HEK293 (cell line): ENCODE measurements around the gene IQCE.

Experiments
- CTCF ChIP-seq: fragments of 450-650 bp; formaldehyde crosslinking; IDR thresholded peaks from 2 replicates; pipeline ENCODE4 v1.5.1; 2016; ENCODE audit warnings: missing biosample characterization, missing genetic modification characterization
- GLIS2 ChIP-seq: fragments of 450-650 bp; formaldehyde crosslinking; IDR thresholded peaks from 2 replicates; pipeline ENCODE4 v1.5.1; 2016; ENCODE audit warnings: missing biosample characterization, missing genetic modification characterization
- KLF9 ChIP-seq: fragments of 450-650 bp; formaldehyde crosslinking; IDR thresholded peaks from 2 replicates; pipeline ENCODE4 v1.5.1; 2016; ENCODE audit warnings: missing biosample characterization, missing genetic modification characterization, low read depth
- PRDM6 ChIP-seq: fragments of 450-650 bp; formaldehyde crosslinking; IDR thresholded peaks from 2 replicates; pipeline ENCODE4 v1.5.1; 2017; ENCODE audit warnings: missing biosample characterization, missing genetic modification characterization
- ZFHX2 ChIP-seq: fragments of 450-650 bp; formaldehyde crosslinking; conservative IDR thresholded peaks from 2 replicates; pipeline ENCODE4 v1.5.1; 2016; ENCODE audit warnings: missing biosample characterization, missing genetic modification characterization
- ZFP3 ChIP-seq: fragments of 450-650 bp; formaldehyde crosslinking; IDR thresholded peaks from 2 replicates; pipeline ENCODE4 v1.5.1; 2016; ENCODE audit warnings: low read depth, missing biosample characterization, missing genetic modification characterization
- ZNF16 ChIP-seq: fragments of 450-650 bp; formaldehyde crosslinking; IDR thresholded peaks from 2 replicates; pipeline ENCODE4 v1.5.1; 2016; ENCODE audit warnings: low read depth, missing biosample characterization, missing genetic modification characterization
- ZNF501 ChIP-seq: fragments of 450-650 bp; formaldehyde crosslinking; IDR thresholded peaks from 2 replicates; pipeline ENCODE4 v1.5.1; 2016; ENCODE audit warnings: missing biosample characterization, missing genetic modification characterization
- ZNF670 ChIP-seq: fragments of 450-650 bp; formaldehyde crosslinking; IDR thresholded peaks from 2 replicates; pipeline ENCODE4 v1.5.1; 2016; ENCODE audit warnings: missing biosample characterization, missing genetic modification characterization, low read depth
- ZNF747 ChIP-seq: fragments of 450-650 bp; formaldehyde crosslinking; IDR thresholded peaks from 2 replicates; pipeline ENCODE4 v1.5.1; 2016; ENCODE audit warnings: missing biosample characterization, missing genetic modification characterization
- ZNF776 ChIP-seq: fragments of 450-650 bp; formaldehyde crosslinking; IDR thresholded peaks from 2 replicates; pipeline ENCODE4 v1.5.0; 2017; ENCODE audit warnings: missing biosample characterization, missing genetic modification characterization, borderline replicate concordance
- TF ChIP-seq, protein P1 (sequence below): fragments of 450-650 bp; formaldehyde crosslinking; IDR thresholded peaks from 2 replicates; pipeline ENCODE4 v1.5.1; 2016; ENCODE audit warnings: missing biosample characterization, missing genetic modification characterization, low read depth

GRCh38 chr7:2526659-2527504, 31.9 kb upstream of the IQCE start:
- TF ChIP-seq ZNF776 (no peak), ZFHX2 (tag by site-specific recombination) (no peak; the same call in 1 of the 2 replicates), KLF9 (tag by site-specific recombination) (no peak), ZNF670 (tag by site-specific recombination) (no peak), ZFP3 (no peak), CTCF (tag by site-specific recombination) (no peak), GLIS2 (no peak), ZNF16 (tag by site-specific recombination) (no peak), ZNF747 (tag by site-specific recombination) (no peak), PRDM6 (tag by site-specific recombination) (no peak), ZNF501 (tag by site-specific recombination) (no peak)
- TF ChIP-seq, protein P1, sequence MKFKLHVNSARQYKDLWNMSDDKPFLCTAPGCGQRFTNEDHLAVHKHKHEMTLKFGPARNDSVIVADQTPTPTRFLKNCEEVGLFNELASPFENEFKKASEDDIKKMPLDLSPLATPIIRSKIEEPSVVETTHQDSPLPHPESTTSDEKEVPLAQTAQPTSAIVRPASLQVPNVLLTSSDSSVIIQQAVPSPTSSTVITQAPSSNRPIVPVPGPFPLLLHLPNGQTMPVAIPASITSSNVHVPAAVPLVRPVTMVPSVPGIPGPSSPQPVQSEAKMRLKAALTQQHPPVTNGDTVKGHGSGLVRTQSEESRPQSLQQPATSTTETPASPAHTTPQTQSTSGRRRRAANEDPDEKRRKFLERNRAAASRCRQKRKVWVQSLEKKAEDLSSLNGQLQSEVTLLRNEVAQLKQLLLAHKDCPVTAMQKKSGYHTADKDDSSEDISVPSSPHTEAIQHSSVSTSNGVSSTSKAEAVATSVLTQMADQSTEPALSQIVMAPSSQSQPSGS (tag by site-specific recombination), result no peak
